Astrocyte (in vitro differentiated cells and primary cell): Measurements from ENCODE around the gene ZNF341. TPM values are rescaled to one million over a fixed set of nuclear protein-coding genes. Genes with fewer than 3 reads are reported as not detected.
A peak's percentile ranks its signal among the peaks of the same experiment; 100 is the strongest.

Experiments
- DNase-seq: peaks from one replicate; pipeline ENCODE4 v3.0.0-alpha.2; 2010; ENCODE audit warnings: low read depth
- FAIRE-seq: peaks from 2 replicates; lab custom pipeline; 2011; peaks lifted over from hg19 to GRCh38; lab: Jason Lieb, UNC
- H2AFZ ChIP-seq: 2 replicates; pipeline ENCODE4 v1.6.0; 2012; ENCODE audit warnings: low read depth, low read length, inconsistent platforms
- H3K27ac ChIP-seq: 2 replicates; pipeline ENCODE4 v1.5.1; 2011; ENCODE audit warnings: low read depth, low read length, inconsistent platforms
- H3K27me3 ChIP-seq: 2 replicates; pipeline ENCODE4 v1.6.0; 2011; ENCODE audit warnings: low read length, inconsistent platforms; ENCODE audit not compliant: insufficient read depth
- H3K36me3 ChIP-seq: 2 replicates; pipeline ENCODE4 v1.5.1; 2011; ENCODE audit warnings: low read length, inconsistent platforms; ENCODE audit not compliant: insufficient read depth
- H3K4me1 ChIP-seq: 2 replicates; pipeline ENCODE4 v1.5.1; 2011; ENCODE audit warnings: low read length, inconsistent platforms; ENCODE audit not compliant: insufficient read depth
- H3K4me2 ChIP-seq: 2 replicates; pipeline ENCODE4 v1.6.0; 2012; ENCODE audit warnings: low read length, inconsistent platforms
- H3K4me3 ChIP-seq: 2 replicates; pipeline ENCODE4 v1.5.1; 2011; ENCODE audit warnings: low read depth, mild to moderate bottlenecking, low read length, inconsistent platforms; ENCODE audit not compliant: insufficient read depth
- H3K79me2 ChIP-seq: 2 replicates; pipeline ENCODE4 v1.6.0; 2012; ENCODE audit warnings: mild to moderate bottlenecking, low read length, inconsistent platforms; ENCODE audit not compliant: insufficient read depth
- H3K9ac ChIP-seq: 2 replicates; pipeline ENCODE4 v1.6.0; 2012; ENCODE audit warnings: mild to moderate bottlenecking, low read length, inconsistent platforms
- H3K9me3 ChIP-seq: 2 replicates; pipeline ENCODE4 v1.5.1; 2012; ENCODE audit warnings: low read depth, mild to moderate bottlenecking, low read length, inconsistent platforms; ENCODE audit not compliant: insufficient read depth
- H4K20me1 ChIP-seq: 2 replicates; pipeline ENCODE4 v1.6.0; 2012; ENCODE audit warnings: low read length, inconsistent platforms; ENCODE audit not compliant: insufficient read depth
- H3K27ac Mint-ChIP-seq: one replicate; pipeline ENCODE4 v1.8.0; 2021; ENCODE audit warnings: mild to moderate bottlenecking, mixed read lengths; ENCODE audit not compliant: unreplicated experiment
- H3K27me3 Mint-ChIP-seq: one replicate; pipeline ENCODE4 v1.8.0; 2021; ENCODE audit warnings: low read depth, mixed read lengths; ENCODE audit not compliant: unreplicated experiment
- H3K36me3 Mint-ChIP-seq: one replicate; pipeline ENCODE4 v1.8.0; 2021; ENCODE audit warnings: low read depth, mixed read lengths; ENCODE audit not compliant: unreplicated experiment
- H3K4me1 Mint-ChIP-seq: one replicate; pipeline ENCODE4 v1.8.0; 2021; ENCODE audit warnings: low read depth, mixed read lengths; ENCODE audit not compliant: unreplicated experiment
- H3K4me3 Mint-ChIP-seq: one replicate; pipeline ENCODE4 v1.8.0; 2021; ENCODE audit warnings: mild to moderate bottlenecking, moderate library complexity, mixed read lengths; ENCODE audit not compliant: unreplicated experiment
- H3K9me3 Mint-ChIP-seq: one replicate; pipeline ENCODE4 v1.8.0; 2021; ENCODE audit warnings: mild to moderate bottlenecking, mixed read lengths; ENCODE audit not compliant: unreplicated experiment
- EZH2 ChIP-seq: IDR thresholded peaks from 2 replicates; pipeline ENCODE4 v1.6.1; 2012; ENCODE audit warnings: mild to moderate bottlenecking, low read length, inconsistent platforms; ENCODE audit not compliant: insufficient read depth
- total RNA-seq: library from RNA; stranded (reverse); gene quantifications from 2 replicates; pipeline ENCODE4 v1.2.1, GENCODE V29; 2021
- TF ChIP-seq, protein P1 (sequence below): IDR thresholded peaks from 2 replicates; pipeline ENCODE4 v1.5.1; 2011; ENCODE audit warnings: low read depth, mild to moderate bottlenecking, inconsistent platforms, low read length, moderate library complexity; ENCODE audit not compliant: insufficient read depth

Gene ZNF341
- total RNA-seq, 1 donor from 2014 or later = 2.0 TPM

- Histone ChIP-seq H3K27me3 (no peaks in the 10 kb centered on the region), H3K79me2 (peaks cover 79% of the 10 kb centered on the region), H4K20me1 (peaks cover 78% of the 10 kb centered on the region), H3K4me1 (peaks cover 19% of the 10 kb centered on the region), H3K4me3 (no peak overlapping the region), H3K4me2 (peak overlapping the region; percentile 16), H3K9ac (no peak overlapping the region), H2AFZ (no peak overlapping the region), H3K36me3 (peaks cover 5% of the 10 kb centered on the region), H3K27ac (no peak overlapping the region), H3K9me3 (no peaks in the 10 kb centered on the region)
- H3K9me3 Mint-ChIP-seq = no peaks in the 10 kb centered on the region
- no peaks in the 10 kb centered on the region for H3K27me3 Mint-ChIP-seq
- peaks cover 3% of the 10 kb centered on the region for H3K36me3 Mint-ChIP-seq
- no peak overlapping the region for H3K4me3 Mint-ChIP-seq
- peaks cover 17% of the 10 kb centered on the region for H3K4me1 Mint-ChIP-seq
- DNase-seq (no peak), FAIRE-seq (no peak)
- no peak overlapping the region for H3K27ac Mint-ChIP-seq
- TF ChIP-seq, protein P1, sequence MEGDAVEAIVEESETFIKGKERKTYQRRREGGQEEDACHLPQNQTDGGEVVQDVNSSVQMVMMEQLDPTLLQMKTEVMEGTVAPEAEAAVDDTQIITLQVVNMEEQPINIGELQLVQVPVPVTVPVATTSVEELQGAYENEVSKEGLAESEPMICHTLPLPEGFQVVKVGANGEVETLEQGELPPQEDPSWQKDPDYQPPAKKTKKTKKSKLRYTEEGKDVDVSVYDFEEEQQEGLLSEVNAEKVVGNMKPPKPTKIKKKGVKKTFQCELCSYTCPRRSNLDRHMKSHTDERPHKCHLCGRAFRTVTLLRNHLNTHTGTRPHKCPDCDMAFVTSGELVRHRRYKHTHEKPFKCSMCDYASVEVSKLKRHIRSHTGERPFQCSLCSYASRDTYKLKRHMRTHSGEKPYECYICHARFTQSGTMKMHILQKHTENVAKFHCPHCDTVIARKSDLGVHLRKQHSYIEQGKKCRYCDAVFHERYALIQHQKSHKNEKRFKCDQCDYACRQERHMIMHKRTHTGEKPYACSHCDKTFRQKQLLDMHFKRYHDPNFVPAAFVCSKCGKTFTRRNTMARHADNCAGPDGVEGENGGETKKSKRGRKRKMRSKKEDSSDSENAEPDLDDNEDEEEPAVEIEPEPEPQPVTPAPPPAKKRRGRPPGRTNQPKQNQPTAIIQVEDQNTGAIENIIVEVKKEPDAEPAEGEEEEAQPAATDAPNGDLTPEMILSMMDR = no peak
- TF ChIP-seq EZH2 = no peak
These were observed 82.5 kb downstream of the ZNF341 start for GRCh38 chr20:33814238-33814712.

DNA sequence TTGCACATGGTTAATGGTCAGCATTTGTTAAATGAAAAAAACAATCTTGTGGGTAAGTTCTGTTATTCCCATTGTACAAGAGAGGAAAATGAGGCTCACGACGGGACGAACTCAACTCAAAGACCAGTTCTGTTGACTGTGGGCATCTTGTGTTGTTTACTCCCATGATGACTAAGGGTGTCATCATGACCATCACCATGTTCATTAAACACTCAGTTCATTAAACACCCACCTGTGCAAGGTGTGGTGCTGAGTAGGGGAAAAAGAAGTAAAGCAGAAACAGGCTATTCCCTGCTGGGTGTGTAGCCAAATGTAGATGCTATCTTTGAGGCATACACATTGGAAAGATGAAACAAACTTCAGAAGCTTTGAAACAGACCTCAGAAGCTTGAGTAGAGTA, 83.9 kb downstream of the ZNF341 start:
- no peak for DNase-seq
- Histone ChIP-seq H3K4me2 (no peak overlapping the region), H3K9me3 (no peaks in the 10 kb centered on the region), H4K20me1 (peaks cover 91% of the 10 kb centered on the region), H3K9ac (no peak overlapping the region), H3K4me1 (peaks cover 19% of the 10 kb centered on the region), H3K27ac (no peak overlapping the region), H3K36me3 (peaks cover 5% of the 10 kb centered on the region), H3K4me3 (no peak overlapping the region), H2AFZ (no peak overlapping the region), H3K79me2 (peaks cover 92% of the 10 kb centered on the region), H3K27me3 (no peaks in the 10 kb centered on the region)
- FAIRE-seq = no peak
- Mint-ChIP-seq H3K4me3 (no peak overlapping the region), H3K27me3 (no peaks in the 10 kb centered on the region), H3K36me3 (peaks cover 3% of the 10 kb centered on the region), H3K27ac (no peak overlapping the region), H3K4me1 (peaks cover 19% of the 10 kb centered on the region), H3K9me3 (no peaks in the 10 kb centered on the region)
- TF ChIP-seq, protein P1 = no peak
- no peak for TF ChIP-seq EZH2

GRCh38 chr20:33816191-33816590, 84.4 kb downstream of the ZNF341 start:
- H3K36me3 Mint-ChIP-seq = peaks cover 3% of the 10 kb centered on the region
- H4K20me1 ChIP-seq = peaks cover 95% of the 10 kb centered on the region
- no peak overlapping the region for H2AFZ ChIP-seq
- no peaks in the 10 kb centered on the region for H3K9me3 Mint-ChIP-seq
- no peak for TF ChIP-seq EZH2
- TF ChIP-seq, protein P1 = no peak
- no peaks in the 10 kb centered on the region for H3K9me3 ChIP-seq
- H3K27me3 Mint-ChIP-seq = no peaks in the 10 kb centered on the region
- peaks cover 19% of the 10 kb centered on the region for H3K4me1 ChIP-seq
- peaks cover 5% of the 10 kb centered on the region for H3K36me3 ChIP-seq
- no peak overlapping the region for H3K27ac ChIP-seq
- H3K27ac Mint-ChIP-seq = no peak overlapping the region
- H3K9ac ChIP-seq = no peak overlapping the region
- peaks cover 96% of the 10 kb centered on the region for H3K79me2 ChIP-seq
- no peak overlapping the region for H3K4me3 ChIP-seq
- no peak overlapping the region for H3K4me2 ChIP-seq
- H3K4me1 Mint-ChIP-seq = peaks cover 19% of the 10 kb centered on the region
- FAIRE-seq = no peak
- H3K4me3 Mint-ChIP-seq = no peak overlapping the region
- no peak for DNase-seq
- H3K27me3 ChIP-seq = no peaks in the 10 kb centered on the region
